Right atrium auricular region (tissue), 2 donors: ENCODE results near the gene CYP4F3. TPM values are rescaled to one million over a fixed set of nuclear protein-coding genes. Genes with fewer than 3 reads are reported as not detected.

Experiments
- DNase-seq: peaks from one replicate; pipeline ENCODE4 v3.0.0-alpha.2; 2019; ENCODE audit warnings: low spot score
- H3K27ac ChIP-seq, 2 donors: fragments of 200-600 bp; sonication (generic); 1 replicate in 1 of 2; 2 replicates in 1 of 2; pipeline ENCODE4 v1.5.1; 2016 to 2019
- H3K27me3 ChIP-seq, 2 donors: fragments of 200-600 bp; sonication (generic); one replicate each; pipeline versions ENCODE4 v1.5.1 to v1.6.0; 2017 to 2019
- H3K36me3 ChIP-seq: fragments of 200-600 bp; sonication (generic); one replicate; pipeline ENCODE4 v1.5.1; 2016
- H3K4me1 ChIP-seq, 2 donors: fragments of 200-600 bp; sonication (generic); one replicate each; pipeline versions ENCODE4 v1.5.1 to v1.6.0; 2017 to 2019
- H3K4me3 ChIP-seq, 2 donors: fragments of 200-600 bp; sonication (generic); 1 replicate in 1 of 2; 2 replicates in 1 of 2; pipeline ENCODE4 v1.5.1; 2017 to 2019; ENCODE audit warnings: mild to moderate bottlenecking in 1 of 2, moderate library complexity in 1 of 2
- H3K9me3 ChIP-seq, 2 donors: fragments of 200-600 bp; sonication (generic); one replicate each; pipeline ENCODE4 v1.5.1; 2019
- total RNA-seq, 2 donors: library from RNA; depleted of rRNA; stranded (reverse); fragments of >200 nt; gene quantifications; one replicate each; pipeline ENCODE4 v1.1.0, GENCODE V29; 2016
- TF ChIP-seq, protein P1 (sequence below), 2 donors: fragments of 200-600 bp; sonication (generic); IDR thresholded peaks; one replicate each; pipeline ENCODE4 v1.5.1; 2019; ENCODE audit warnings: antibody characterized with exemption in 2 of 2

The CYP4F3 gene
- total RNA-seq, 2 donors from 2014 or later: 0.15 TPM; not detected in 1

DNA sequence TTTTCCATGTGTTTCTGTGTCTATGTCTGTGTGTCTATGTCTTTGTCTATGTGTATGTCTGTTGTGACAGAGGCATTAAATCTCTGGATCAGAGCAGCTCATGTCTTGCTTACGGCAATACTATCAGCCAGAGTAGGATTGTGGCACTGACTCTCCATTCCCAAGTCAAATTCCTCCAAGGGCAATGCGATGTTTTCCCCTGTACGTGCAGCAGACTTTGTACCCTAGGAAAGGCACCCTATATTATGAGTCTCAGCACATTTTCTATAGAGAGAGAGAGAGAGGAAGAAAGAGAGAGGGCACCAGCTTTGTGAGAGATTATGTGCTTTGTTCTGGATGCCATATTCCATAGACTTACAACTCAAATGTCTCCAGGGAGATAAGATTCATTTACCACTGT lies 11.1 kb downstream of the CYP4F3 start:
- Histone ChIP-seq H3K36me3 (no peaks in the 10 kb centered on the region), H3K27ac (no peak overlapping the region), H3K27me3 (no peaks in the 10 kb centered on the region), H3K9me3 (no peaks in the 10 kb centered on the region), H3K4me3 (no peak overlapping the region), H3K4me1 (no peaks in the 10 kb centered on the region)
- TF ChIP-seq, protein P1, sequence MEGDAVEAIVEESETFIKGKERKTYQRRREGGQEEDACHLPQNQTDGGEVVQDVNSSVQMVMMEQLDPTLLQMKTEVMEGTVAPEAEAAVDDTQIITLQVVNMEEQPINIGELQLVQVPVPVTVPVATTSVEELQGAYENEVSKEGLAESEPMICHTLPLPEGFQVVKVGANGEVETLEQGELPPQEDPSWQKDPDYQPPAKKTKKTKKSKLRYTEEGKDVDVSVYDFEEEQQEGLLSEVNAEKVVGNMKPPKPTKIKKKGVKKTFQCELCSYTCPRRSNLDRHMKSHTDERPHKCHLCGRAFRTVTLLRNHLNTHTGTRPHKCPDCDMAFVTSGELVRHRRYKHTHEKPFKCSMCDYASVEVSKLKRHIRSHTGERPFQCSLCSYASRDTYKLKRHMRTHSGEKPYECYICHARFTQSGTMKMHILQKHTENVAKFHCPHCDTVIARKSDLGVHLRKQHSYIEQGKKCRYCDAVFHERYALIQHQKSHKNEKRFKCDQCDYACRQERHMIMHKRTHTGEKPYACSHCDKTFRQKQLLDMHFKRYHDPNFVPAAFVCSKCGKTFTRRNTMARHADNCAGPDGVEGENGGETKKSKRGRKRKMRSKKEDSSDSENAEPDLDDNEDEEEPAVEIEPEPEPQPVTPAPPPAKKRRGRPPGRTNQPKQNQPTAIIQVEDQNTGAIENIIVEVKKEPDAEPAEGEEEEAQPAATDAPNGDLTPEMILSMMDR (IDR thresholded peaks at IDR 0.05): no peak
- DNase-seq: no peak

DNA sequence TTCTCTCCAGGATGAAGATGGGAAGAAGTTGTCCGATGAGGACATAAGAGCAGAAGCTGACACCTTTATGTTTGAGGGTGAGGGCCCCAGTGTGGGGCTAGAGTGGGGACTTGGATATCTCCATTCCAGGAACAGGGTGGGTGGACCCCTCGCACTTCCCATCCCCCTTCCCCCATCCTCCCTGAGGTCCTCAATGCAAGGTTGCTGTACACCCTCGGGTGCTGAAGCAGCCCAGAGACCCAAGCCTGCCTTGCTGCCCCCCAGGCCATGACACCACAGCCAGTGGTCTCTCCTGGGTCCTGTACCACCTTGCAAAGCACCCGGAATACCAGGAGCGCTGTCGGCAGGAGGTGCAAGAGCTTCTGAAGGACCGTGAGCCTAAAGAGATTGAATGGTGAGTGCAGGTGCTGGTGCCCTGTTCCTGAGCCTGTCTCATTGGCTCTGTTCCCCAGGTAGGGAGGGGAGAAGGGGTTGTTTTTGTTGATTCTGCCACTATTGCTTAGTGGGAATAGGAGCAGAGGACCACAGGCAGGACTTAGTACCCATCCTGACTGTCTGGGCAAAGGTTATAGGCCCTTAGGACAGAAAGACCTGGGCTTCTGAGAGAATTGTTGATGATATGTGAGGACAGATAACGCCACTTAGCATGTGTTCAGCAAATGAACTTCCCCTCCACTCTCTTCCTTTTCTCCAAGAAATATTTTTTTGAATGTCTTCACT lies 12.0 kb downstream of the CYP4F3 start:
- no peak for DNase-seq
- H3K4me3 ChIP-seq: no peak overlapping the region
- no peak overlapping the region for H3K27ac ChIP-seq
- H3K4me1 ChIP-seq: no peaks in the 10 kb centered on the region
- TF ChIP-seq, protein P1 (IDR thresholded peaks at IDR 0.05): no peak
- no peaks in the 10 kb centered on the region for H3K27me3 ChIP-seq
- H3K36me3 ChIP-seq: no peaks in the 10 kb centered on the region
- H3K9me3 ChIP-seq: no peaks in the 10 kb centered on the region

DNA sequence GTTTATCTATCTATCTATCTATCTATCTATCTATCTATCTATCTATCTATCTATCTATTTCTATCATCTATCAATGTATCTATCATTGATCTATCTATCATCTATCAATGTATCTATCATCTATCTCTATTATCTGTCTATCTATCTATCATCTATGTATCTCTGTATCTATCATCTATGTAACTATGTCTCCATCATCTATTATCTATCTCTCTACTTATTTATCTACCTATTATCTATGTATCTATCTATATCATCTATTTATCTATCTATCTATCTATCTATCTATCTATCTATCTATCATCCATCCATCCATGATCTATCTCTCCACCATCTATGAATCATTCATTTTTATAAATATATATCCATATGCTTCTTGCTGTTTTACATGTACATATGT lies 15.8 kb downstream of the CYP4F3 start:
- H3K27me3 ChIP-seq: no peaks in the 10 kb centered on the region
- DNase-seq: no peak
- no peak overlapping the region for H3K4me3 ChIP-seq
- TF ChIP-seq, protein P1 (IDR thresholded peaks at IDR 0.05): no peak
- no peaks in the 10 kb centered on the region for H3K36me3 ChIP-seq
- no peak overlapping the region for H3K27ac ChIP-seq
- H3K4me1 ChIP-seq: no peaks in the 10 kb centered on the region
- H3K9me3 ChIP-seq: no peaks in the 10 kb centered on the region

DNA sequence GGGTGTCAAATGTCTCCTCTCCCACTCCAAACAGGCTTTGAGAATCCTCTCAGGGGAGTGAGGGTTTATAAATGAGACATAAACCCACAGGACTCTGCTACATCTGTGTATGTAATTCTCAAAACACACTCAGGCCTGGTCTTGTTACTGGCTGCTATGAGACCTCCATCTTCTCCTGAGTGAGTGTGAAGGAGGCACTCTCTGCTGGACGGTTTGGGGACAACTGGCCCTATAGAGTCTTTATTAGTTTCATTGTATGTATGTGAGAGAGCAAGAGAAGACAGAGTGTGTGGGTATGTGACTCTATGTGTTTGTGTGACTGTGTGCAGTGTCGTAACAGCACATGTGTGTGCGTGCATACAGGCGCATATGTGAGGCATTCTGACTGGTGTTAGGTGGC lies 22.6 kb downstream of the CYP4F3 start:
- Histone ChIP-seq H3K9me3 (no peaks in the 10 kb centered on the region), H3K27me3 (no peaks in the 10 kb centered on the region), H3K36me3 (no peaks in the 10 kb centered on the region), H3K4me1 (no peaks in the 10 kb centered on the region), H3K4me3 (no peak overlapping the region), H3K27ac (no peak overlapping the region)
- no peak for DNase-seq
- TF ChIP-seq, protein P1 (IDR thresholded peaks at IDR 0.05): no peak

DNA sequence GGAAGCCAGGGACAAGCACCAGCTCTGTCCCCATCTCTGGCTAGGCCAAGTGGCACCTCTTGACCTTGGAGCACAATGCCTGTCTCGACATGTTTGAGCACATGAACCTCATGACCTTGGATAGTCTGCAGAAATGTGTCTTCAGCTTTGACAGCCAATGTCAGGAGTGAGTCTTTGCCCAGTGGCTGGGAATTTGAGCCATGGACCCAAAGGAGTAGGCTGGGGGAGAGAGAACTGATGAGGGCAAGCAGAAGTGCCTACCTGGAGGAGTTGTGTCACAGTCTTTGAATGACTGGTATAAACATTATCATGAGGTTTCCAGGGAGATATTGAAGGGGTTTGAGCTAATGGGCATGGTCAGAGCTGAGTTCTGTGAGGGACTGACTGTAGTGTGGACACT lies 25.5 kb downstream of the CYP4F3 start:
- no peak for DNase-seq
- Histone ChIP-seq H3K4me1 (no peaks in the 10 kb centered on the region), H3K27ac (no peak overlapping the region), H3K9me3 (no peaks in the 10 kb centered on the region), H3K4me3 (no peak overlapping the region), H3K27me3 (no peaks in the 10 kb centered on the region), H3K36me3 (no peaks in the 10 kb centered on the region)
- TF ChIP-seq, protein P1 (IDR thresholded peaks at IDR 0.05): no peak

DNA sequence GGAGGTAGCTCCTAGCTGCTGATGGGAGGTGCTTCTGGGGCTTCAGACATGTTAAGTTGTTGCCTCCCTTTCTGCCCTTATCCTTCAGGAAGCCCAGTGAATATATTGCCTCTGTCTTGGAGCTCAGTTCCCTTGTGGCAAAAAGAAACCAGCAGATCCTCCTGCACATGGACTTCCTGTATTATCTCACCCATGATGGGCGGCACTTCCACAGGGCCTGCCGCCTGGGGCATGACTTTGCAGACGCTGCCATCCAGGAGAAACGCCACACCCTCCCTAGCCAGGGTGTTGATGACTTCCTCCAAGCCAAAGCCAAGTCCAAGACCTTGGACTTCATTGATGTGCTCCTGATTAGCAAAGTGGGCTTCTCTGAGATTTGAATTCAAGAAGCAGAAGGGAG lies 26.2 kb downstream of the CYP4F3 start:
- H3K27me3 ChIP-seq: no peaks in the 10 kb centered on the region
- H3K36me3 ChIP-seq: no peaks in the 10 kb centered on the region
- H3K27ac ChIP-seq: no peak overlapping the region
- no peak for DNase-seq
- no peaks in the 10 kb centered on the region for H3K9me3 ChIP-seq
- no peak overlapping the region for H3K4me3 ChIP-seq
- no peaks in the 10 kb centered on the region for H3K4me1 ChIP-seq
- TF ChIP-seq, protein P1 (IDR thresholded peaks at IDR 0.05): no peak
